HG02623 (cell line): ENCODE measurements around the gene DPP3.

ENCODE experiments used
- ATAC-seq: cut with Tn5 transposase; IDR thresholded peaks from one replicate; pipeline ENCODE4 v1.9.1; 2021; ENCODE audit warnings: moderate library complexity; ENCODE audit not compliant: unreplicated experiment

DPP3 gene

DNA sequence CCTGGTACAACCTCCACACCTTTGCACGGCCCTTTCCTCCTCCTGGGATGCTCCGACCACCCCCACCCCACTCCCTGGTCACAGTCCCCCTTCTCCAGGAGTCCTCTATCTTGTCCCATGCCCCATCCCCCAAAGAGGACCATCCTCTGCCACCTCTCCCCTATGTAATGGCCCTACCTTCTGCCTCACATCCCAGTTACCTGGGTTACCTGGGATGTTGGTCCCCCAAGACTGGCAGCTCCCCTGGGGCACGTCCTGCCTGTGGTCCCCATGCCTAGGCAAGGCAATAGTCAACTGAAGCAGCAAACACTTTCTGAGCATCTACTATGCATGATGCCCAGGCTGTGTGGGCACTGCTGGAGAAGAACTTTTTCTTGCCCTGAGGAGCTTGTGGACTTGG, 75.2 kb downstream of the DPP3 start:
- ATAC-seq, result no peak

DNA sequence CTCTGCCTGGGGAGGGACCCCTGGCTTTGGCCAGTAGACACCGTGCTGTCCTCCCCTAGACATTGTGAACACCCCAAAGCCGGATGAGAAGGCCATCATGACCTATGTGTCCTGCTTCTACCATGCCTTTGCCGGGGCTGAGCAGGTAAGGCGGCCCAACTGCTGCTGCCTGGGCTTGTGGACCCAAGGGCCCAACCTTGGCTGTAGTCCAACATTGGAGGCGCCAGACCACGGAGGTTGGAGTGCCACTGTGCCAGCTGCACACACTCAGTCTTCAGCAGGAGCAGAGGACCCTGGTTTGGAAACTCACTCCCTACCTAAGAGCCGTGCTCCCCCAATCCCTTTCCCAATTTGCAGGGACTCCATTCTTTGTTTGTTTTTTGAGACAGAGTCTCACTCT, 75.9 kb downstream of the DPP3 start:
- no peak for ATAC-seq

DNA sequence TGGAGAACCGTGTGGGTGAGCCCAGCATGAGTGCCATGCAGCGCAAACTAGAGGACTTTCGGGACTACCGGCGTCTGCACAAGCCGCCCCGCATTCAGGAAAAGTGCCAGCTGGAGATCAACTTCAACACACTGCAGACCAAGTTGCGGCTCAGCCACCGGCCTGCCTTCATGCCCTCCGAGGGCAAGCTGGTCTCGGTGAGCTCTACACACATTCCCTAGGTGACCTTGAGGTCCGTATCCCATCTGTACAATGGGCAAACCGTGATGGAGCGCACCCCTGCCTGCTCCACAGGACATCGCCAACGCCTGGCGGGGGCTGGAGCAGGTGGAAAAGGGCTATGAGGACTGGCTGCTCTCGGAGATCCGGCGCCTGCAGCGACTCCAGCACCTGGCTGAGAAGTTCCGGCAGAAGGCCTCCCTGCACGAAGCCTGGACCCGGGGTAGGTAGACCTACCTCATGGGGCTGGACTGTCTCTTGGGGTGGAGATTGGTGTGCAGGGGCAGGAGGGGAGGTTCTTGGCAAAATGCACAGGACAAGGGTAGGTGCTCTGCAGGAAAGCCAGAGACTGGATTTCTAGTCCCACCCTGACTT, 77.6 kb downstream of the DPP3 start:
- ATAC-seq, result no peak
